H9 (cell line): Measurements from ENCODE around the gene ITPKC. TPM values are rescaled to one million over a fixed set of nuclear protein-coding genes. Genes with fewer than 3 reads are reported as not detected.

Experiments
- DNase-seq: peaks from one replicate; pipeline ENCODE4 v3.0.0-alpha.2; 2017
- H2AFZ ChIP-seq: one replicate; pipeline ENCODE4 v1.6.1; 2013; ENCODE audit warnings: mild to moderate bottlenecking, low read length, control low read depth, moderate library complexity
- H2AK5ac ChIP-seq: 2 replicates; pipeline ENCODE4 v1.6.1; 2013; ENCODE audit warnings: low read length, control low read depth, mixed read lengths; ENCODE audit not compliant: insufficient read length
- H2BK120ac ChIP-seq: one replicate; pipeline ENCODE4 v1.6.1; 2013; ENCODE audit warnings: low read depth, mild to moderate bottlenecking, low read length, control low read depth, inconsistent platforms; ENCODE audit not compliant: poor library complexity, severe bottlenecking
- H2BK12ac ChIP-seq: 2 replicates; pipeline ENCODE4 v1.6.1; 2013; ENCODE audit warnings: low read length, control low read depth, mixed read lengths, low read depth; ENCODE audit not compliant: insufficient read length
- H2BK15ac ChIP-seq: 2 replicates; pipeline ENCODE4 v1.6.1; 2013; ENCODE audit warnings: low read depth, low read length, control low read depth
- H2BK20ac ChIP-seq: one replicate; pipeline ENCODE4 v1.6.1; 2013; ENCODE audit warnings: low read depth, mild to moderate bottlenecking, low read length, control low read depth, inconsistent platforms; ENCODE audit not compliant: poor library complexity, severe bottlenecking
- H2BK5ac ChIP-seq: 2 replicates; pipeline ENCODE4 v1.6.1; 2013; ENCODE audit warnings: low read length, control low read depth, mixed read lengths; ENCODE audit not compliant: insufficient read length
- H3K14ac ChIP-seq: 2 replicates; pipeline ENCODE4 v1.6.1; 2013; ENCODE audit warnings: low read length, control low read depth; ENCODE audit not compliant: insufficient read depth
- H3K18ac ChIP-seq: 2 replicates; pipeline ENCODE4 v1.6.1; 2013; ENCODE audit warnings: low read depth, mild to moderate bottlenecking, mixed read lengths, low read length, control low read depth; ENCODE audit not compliant: insufficient read length
- H3K23ac ChIP-seq: 2 replicates; pipeline ENCODE4 v1.6.1; 2013; ENCODE audit warnings: low read length, control low read depth, mixed read lengths, low read depth; ENCODE audit not compliant: insufficient read length
- H3K23me2 ChIP-seq: 2 replicates; pipeline ENCODE4 v1.6.1; 2013; ENCODE audit warnings: low read depth, mild to moderate bottlenecking, mixed read lengths, low read length, control low read depth; ENCODE audit not compliant: insufficient read length, poor library complexity, severe bottlenecking
- H3K27ac ChIP-seq: 2 replicates; pipeline ENCODE4 v1.5.1; 2013; ENCODE audit warnings: low read length, control low read depth, mixed read lengths, low read depth; ENCODE audit not compliant: insufficient read length
- H3K27me3 ChIP-seq: 2 replicates; pipeline ENCODE4 v1.6.1; 2013; ENCODE audit warnings: low read length, control low read depth, inconsistent platforms; ENCODE audit not compliant: insufficient read depth
- H3K4ac ChIP-seq: 2 replicates; pipeline ENCODE4 v1.6.1; 2013; ENCODE audit warnings: low read depth, mild to moderate bottlenecking, control low read depth, inconsistent platforms, low read length, moderate library complexity
- H3K4me1 ChIP-seq: 2 replicates; pipeline ENCODE4 v1.6.1; 2013; ENCODE audit warnings: low read length, control low read depth, inconsistent platforms; ENCODE audit not compliant: insufficient read depth
- H3K4me2 ChIP-seq: 2 replicates; pipeline ENCODE4 v1.6.1; 2013; ENCODE audit warnings: low read length, control low read depth, mixed read lengths; ENCODE audit not compliant: insufficient read length, insufficient read depth
- H3K56ac ChIP-seq: 2 replicates; pipeline ENCODE4 v1.6.1; 2013; ENCODE audit warnings: low read depth, mild to moderate bottlenecking, mixed read lengths, low read length, control low read depth; ENCODE audit not compliant: insufficient read length
- H3K79me1 ChIP-seq: 2 replicates; pipeline ENCODE4 v1.6.1; 2013; ENCODE audit warnings: low read depth, mild to moderate bottlenecking, moderate library complexity, low read length, control low read depth, inconsistent platforms; ENCODE audit not compliant: insufficient read depth, poor library complexity, severe bottlenecking
- H3K79me2 ChIP-seq: 2 replicates; pipeline ENCODE4 v1.6.1; 2013; ENCODE audit warnings: low read length, control low read depth, inconsistent platforms; ENCODE audit not compliant: insufficient read depth
- H3K9ac ChIP-seq: 2 replicates; pipeline ENCODE4 v1.6.1; 2013; ENCODE audit warnings: low read length, control low read depth, mixed read lengths; ENCODE audit not compliant: insufficient read length; ENCODE audit errors: extremely low read depth
- H3K9me3 ChIP-seq: one replicate; pipeline ENCODE4 v1.6.1; 2013; ENCODE audit warnings: low read depth, low read length, inconsistent platforms; ENCODE audit not compliant: control insufficient read depth
- H3T11ph ChIP-seq: one replicate; pipeline ENCODE4 v1.6.1; 2013; ENCODE audit warnings: mild to moderate bottlenecking, low read length, control low read depth, inconsistent platforms
- H4K20me1 ChIP-seq: one replicate; pipeline ENCODE4 v1.6.1; 2013; ENCODE audit not compliant: control insufficient read depth, insufficient read length, insufficient read depth
- H4K5ac ChIP-seq: 2 replicates; pipeline ENCODE4 v1.6.1; 2013; ENCODE audit warnings: low read depth, mild to moderate bottlenecking, mixed read lengths, low read length, control low read depth; ENCODE audit not compliant: insufficient read length
- H4K8ac ChIP-seq: replicated peaks from 2 replicates; pipeline ENCODE4 v1.6.1; 2013; ENCODE audit warnings: low read length, control low read depth, mixed read lengths, low read depth; ENCODE audit not compliant: insufficient read length
- H4K91ac ChIP-seq: 2 replicates; pipeline ENCODE4 v1.6.1; 2013; ENCODE audit warnings: low read depth, mild to moderate bottlenecking, moderate library complexity, mixed read lengths, low read length, control low read depth; ENCODE audit not compliant: insufficient read length
- H3K27ac Mint-ChIP-seq, 3 experiments: 2 replicates in 2 of 3; 3 replicates in 1 of 3; pipeline ENCODE4 v1.8.0; 2020 to 2021; ENCODE audit warnings: mixed read lengths in 3 of 3, mild to moderate bottlenecking in 1 of 3, moderate library complexity in 1 of 3
- H3K27me3 Mint-ChIP-seq: 2 replicates; pipeline ENCODE4 v1.8.0; 2021; ENCODE audit warnings: low read depth, mild to moderate bottlenecking, moderate library complexity, mixed read lengths
- H3K36me3 Mint-ChIP-seq, 3 experiments: 2 replicates in 2 of 3; 3 replicates in 1 of 3; pipeline ENCODE4 v1.8.0; 2020 to 2021; ENCODE audit warnings: low read depth in 3 of 3, mixed read lengths in 3 of 3; ENCODE audit not compliant: insufficient read depth in 1 of 3
- H3K4me1 Mint-ChIP-seq, 2 experiments: 2 replicates each; pipeline ENCODE4 v1.8.0; 2020; ENCODE audit warnings: mixed read lengths in 2 of 2
- H3K4me3 Mint-ChIP-seq, 2 experiments: 2 replicates in 1 of 2; 3 replicates in 1 of 2; pipeline ENCODE4 v1.8.0; 2020 to 2021; ENCODE audit warnings: mild to moderate bottlenecking in 2 of 2, mixed read lengths in 2 of 2, moderate library complexity in 1 of 2
- H3K9me3 Mint-ChIP-seq, 2 experiments: 2 replicates in 1 of 2; 3 replicates in 1 of 2; pipeline ENCODE4 v1.8.0; 2020; ENCODE audit warnings: mild to moderate bottlenecking in 2 of 2, mixed read lengths in 2 of 2, moderate library complexity in 1 of 2
- CTCF ChIP-seq: fragments of 200-600 bp; sonication (generic); conservative IDR thresholded peaks from 3 replicates; pipeline ENCODE4 v1.8.0; 2021; ENCODE audit warnings: antibody characterized with exemption, mild to moderate bottlenecking
- WGBS: extraction: QIAGEN DNeasy Blood & Tissue Kit; methylation state at CpG from one replicate; pipeline ENCODE4 v1.1.7; 2013; ENCODE audit warnings: missing lambda C conversion rate, low lambda C conversion rate, mixed read lengths; ENCODE audit not compliant: insufficient read length; ENCODE audit errors: extremely low coverage; 5-methylcytosine and 5-hydroxymethylcytosine counted together
- total RNA-seq: library from RNA; stranded (reverse); gene quantifications from 2 replicates; pipeline ENCODE4 v1.2.1, GENCODE V29; 2021

The ITPKC gene
- total RNA-seq, 1 experiment from 2014 or later, result 11.2 TPM

GRCh38 chr19:40693150-40693788 lies 23.6 kb upstream of the ITPKC start:
- Histone ChIP-seq H3K18ac (no peak overlapping the region), H3T11ph (no peak overlapping the region), H3K4me2 (no peak overlapping the region), H2BK15ac (no peak overlapping the region), H2BK12ac (no peak overlapping the region), H4K91ac (no peak overlapping the region), H4K5ac (no peak overlapping the region), H2BK20ac (no peak overlapping the region), H2AK5ac (no peak overlapping the region), H3K27ac (no peak overlapping the region), H3K79me1 (no peaks in the 10 kb centered on the region), H3K79me2 (no peaks in the 10 kb centered on the region), H2AFZ (no peak overlapping the region), H3K27me3 (no peaks in the 10 kb centered on the region), H3K4ac (no peak overlapping the region), H4K20me1 (peaks cover 5% of the 10 kb centered on the region), H3K56ac (no peak overlapping the region), H3K9ac (no peak overlapping the region), H4K8ac (no peak overlapping the region), H2BK120ac (no peak overlapping the region), H3K9me3 (no peaks in the 10 kb centered on the region), H3K14ac (no peak overlapping the region), H3K23ac (no peak overlapping the region), H3K4me1 (no peaks in the 10 kb centered on the region), H3K23me2 (peaks cover 15% of the 10 kb centered on the region), H2BK5ac (no peak overlapping the region)
- Mint-ChIP-seq H3K27ac (no peak overlapping the region; a peak in 1 of 7 replicates), H3K9me3 (no peaks in the 10 kb centered on the region), H3K4me3 (no peak overlapping the region), H3K36me3 (peaks cover 6 to 39% (median 29%) of the 10 kb centered on the region in 3 experiments), H3K4me1 (peaks cover 7 to 9% of the 10 kb centered on the region in 2 experiments), H3K27me3 (no peaks in the 10 kb centered on the region)
- WGBS, result no CpG with 5 or more reads among the region's 11 CpGs
- no peak for TF ChIP-seq CTCF
- no peak for DNase-seq
